Retinal pigment epithelial cell (primary cell): ENCODE data around the gene DCP1A.
"Not testable (repeated sequence)": the region's sequence is repeated elsewhere in the genome, so short reads cannot be mapped to it uniquely, and the experiment has no call there.

Source experiments
- DNase-seq: peaks from one replicate; pipeline ENCODE4 v3.0.0-alpha.2; 2010; ENCODE audit warnings: low read depth
- H3K4me3 ChIP-seq: 2 replicates; pipeline ENCODE4 v1.5.1; 2011; ENCODE audit warnings: mild to moderate bottlenecking, low read length, control low read depth, moderate library complexity
- CTCF ChIP-seq: conservative IDR thresholded peaks from 2 replicates; pipeline ENCODE4 v1.5.1; 2011; ENCODE audit warnings: low read depth, low read length, control low read depth, inconsistent platforms

Gene DCP1A

GRCh38 chr3:53253707-53254508, 93.4 kb downstream of the DCP1A start:
- TF ChIP-seq CTCF: no peak
- peak overlapping the region; percentile 96 for H3K4me3 ChIP-seq
- DNase-seq: no peak

- peak overlapping the region; percentile 96 for H3K4me3 ChIP-seq
- DNase-seq: not testable (repeated sequence)
Measured at GRCh38 chr3:53252947-53253322, 94.4 kb downstream of the DCP1A start.

- no peak for TF ChIP-seq CTCF
- DNase-seq: no peak
- peak overlapping the region; percentile 13 for H3K4me3 ChIP-seq
Measured at GRCh38 chr3:53252096-53252946, 95.0 kb downstream of the DCP1A start.

- no peak overlapping the region for H3K4me3 ChIP-seq
- no peak for DNase-seq
- no peak for TF ChIP-seq CTCF
Measured at GRCh38 chr3:53250881-53251605, 96.3 kb downstream of the DCP1A start.

GRCh38 chr3:53250453-53250852, 96.9 kb downstream of the DCP1A start:
- H3K4me3 ChIP-seq: no peak overlapping the region

GRCh38 chr3:53248161-53248560, 99.2 kb downstream of the DCP1A start:
- DNase-seq: no peak
- no peak for TF ChIP-seq CTCF
- no peak overlapping the region for H3K4me3 ChIP-seq

More at GRCh38 chr3:53250453-53250852, 96.9 kb downstream of the DCP1A start:
- DNase-seq: no peak
- no peak for TF ChIP-seq CTCF

- TF ChIP-seq CTCF: no peak
- H3K4me3 ChIP-seq: no peak overlapping the region
- no peak for DNase-seq
Measured at GRCh38 chr3:53247619-53248018, 99.7 kb downstream of the DCP1A start.
